Measurements from ENCODE around the gene GYS2.
"Not testable (repeated sequence)": the region's sequence is repeated elsewhere in the genome, so short reads cannot be mapped to it uniquely, and the experiment has no call there.

DNA sequence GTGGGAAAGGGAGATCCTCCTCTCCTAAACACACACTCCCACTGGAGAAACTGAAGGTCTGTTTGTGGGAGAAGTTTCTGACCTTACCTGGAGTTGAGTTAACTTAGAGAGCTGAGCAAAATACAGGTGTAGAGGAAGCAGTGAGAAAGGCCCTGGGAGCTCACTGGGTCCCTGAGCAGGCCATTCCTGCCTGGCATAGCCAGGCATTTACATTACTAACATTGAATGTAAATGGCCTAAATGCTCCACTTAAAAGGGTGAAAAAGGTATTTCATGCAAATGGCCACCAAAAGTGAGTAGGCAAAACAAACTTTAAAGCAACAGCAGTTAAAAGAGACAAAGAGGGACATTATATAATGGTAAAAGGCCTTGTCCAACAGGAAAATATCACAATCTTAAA is 9.3 kb downstream of the GYS2 start:
- TF ChIP-seq, protein P1, sequence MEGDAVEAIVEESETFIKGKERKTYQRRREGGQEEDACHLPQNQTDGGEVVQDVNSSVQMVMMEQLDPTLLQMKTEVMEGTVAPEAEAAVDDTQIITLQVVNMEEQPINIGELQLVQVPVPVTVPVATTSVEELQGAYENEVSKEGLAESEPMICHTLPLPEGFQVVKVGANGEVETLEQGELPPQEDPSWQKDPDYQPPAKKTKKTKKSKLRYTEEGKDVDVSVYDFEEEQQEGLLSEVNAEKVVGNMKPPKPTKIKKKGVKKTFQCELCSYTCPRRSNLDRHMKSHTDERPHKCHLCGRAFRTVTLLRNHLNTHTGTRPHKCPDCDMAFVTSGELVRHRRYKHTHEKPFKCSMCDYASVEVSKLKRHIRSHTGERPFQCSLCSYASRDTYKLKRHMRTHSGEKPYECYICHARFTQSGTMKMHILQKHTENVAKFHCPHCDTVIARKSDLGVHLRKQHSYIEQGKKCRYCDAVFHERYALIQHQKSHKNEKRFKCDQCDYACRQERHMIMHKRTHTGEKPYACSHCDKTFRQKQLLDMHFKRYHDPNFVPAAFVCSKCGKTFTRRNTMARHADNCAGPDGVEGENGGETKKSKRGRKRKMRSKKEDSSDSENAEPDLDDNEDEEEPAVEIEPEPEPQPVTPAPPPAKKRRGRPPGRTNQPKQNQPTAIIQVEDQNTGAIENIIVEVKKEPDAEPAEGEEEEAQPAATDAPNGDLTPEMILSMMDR (IDR thresholded peaks at IDR 0.05) = not testable (repeated sequence)
- TF ChIP-seq POLR2A (IDR thresholded peaks at IDR 0.05) = not testable (repeated sequence)

All from uterus (tissue), 2 donors.